HL-60 (cell line): Measurements from ENCODE around the gene ATMIN.

Source experiments
- DNase-seq, 2 experiments: peaks; one replicate each; pipeline ENCODE4 v3.0.0-alpha.2; 2010 to 2020; ENCODE audit warnings: low read depth in 1 of 2, low spot score in 1 of 2
- H3K27ac ChIP-seq: fragments of 250-450 bp; sonication (Bioruptor Pico); replicated peaks from 2 replicates; pipeline ENCODE4 v1.5.1; 2020; ENCODE audit warnings: mild to moderate bottlenecking, moderate library complexity
- H3K27me3 ChIP-seq: fragments of 250-450 bp; sonication (Bioruptor Pico); 2 replicates; pipeline ENCODE4 v1.5.1; 2021; ENCODE audit warnings: mild to moderate bottlenecking, moderate library complexity; ENCODE audit not compliant: insufficient read depth, poor library complexity, severe bottlenecking
- H3K4me3 ChIP-seq: replicated peaks from 2 replicates; pipeline ENCODE4 v1.5.1; 2011; ENCODE audit warnings: mild to moderate bottlenecking, control low read depth, low read length; ENCODE audit not compliant: insufficient read depth
- CTCF ChIP-seq: IDR thresholded peaks from one replicate; pipeline ENCODE4 v1.5.1; 2011; ENCODE audit warnings: low read length, control low read depth, inconsistent platforms; ENCODE audit not compliant: insufficient read depth
- GABPA ChIP-seq: IDR thresholded peaks from 2 replicates; pipeline ENCODE4 v1.6.1; 2012; ENCODE audit warnings: low read depth
- POLR2AphosphoS5 ChIP-seq: IDR thresholded peaks from 2 replicates; pipeline ENCODE4 v1.6.1; 2012; ENCODE audit warnings: low read depth
- SPI1 ChIP-seq: IDR thresholded peaks from 2 replicates; pipeline ENCODE4 v1.6.1; 2012; ENCODE audit warnings: low read depth, mild to moderate bottlenecking, borderline replicate concordance
- TF ChIP-seq, protein P1 (sequence below): IDR thresholded peaks from 2 replicates; pipeline ENCODE4 v1.6.1; 2012; ENCODE audit warnings: low read depth; ENCODE audit not compliant: insufficient replicate concordance

The ATMIN gene

DNA sequence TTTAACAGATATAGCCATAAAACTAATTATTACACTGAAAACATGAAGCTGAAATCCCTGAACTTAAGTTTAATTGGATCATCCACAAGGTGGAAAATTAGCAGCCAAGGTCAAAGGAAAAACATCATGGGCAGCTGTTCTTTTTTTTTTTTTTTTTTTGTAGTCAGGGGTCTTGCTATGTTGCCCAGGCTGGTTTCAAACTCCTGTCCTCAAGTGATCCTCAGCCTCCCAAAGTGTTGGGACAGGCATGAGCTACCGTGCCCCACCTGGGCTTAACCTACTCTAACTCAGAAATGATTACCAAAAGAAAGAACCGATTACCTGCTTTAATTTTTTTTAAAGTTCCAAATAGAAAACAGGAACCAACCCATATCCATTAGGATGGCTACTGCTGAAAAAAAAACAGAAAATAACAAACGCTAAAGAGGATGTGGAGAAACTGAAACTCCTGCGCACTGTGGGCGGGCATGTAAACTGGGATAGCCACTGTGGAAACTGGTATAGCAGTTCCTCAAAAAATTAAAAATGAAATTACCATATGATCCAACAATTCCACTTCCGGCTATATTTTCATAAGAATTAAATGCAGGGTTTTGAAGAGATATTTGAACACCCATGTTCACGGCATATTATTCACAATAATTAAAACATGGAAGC lies 37.5 kb upstream of the ATMIN start:
- no peak overlapping the region for H3K27ac ChIP-seq
- no peaks in the 10 kb centered on the region for H3K27me3 ChIP-seq
- peak; percentile 62 for TF ChIP-seq SPI1
- no peak for TF ChIP-seq POLR2AphosphoS5
- peak in 1 of 2 experiments; percentile 9 for DNase-seq
- H3K4me3 ChIP-seq, result no peak overlapping the region

DNA sequence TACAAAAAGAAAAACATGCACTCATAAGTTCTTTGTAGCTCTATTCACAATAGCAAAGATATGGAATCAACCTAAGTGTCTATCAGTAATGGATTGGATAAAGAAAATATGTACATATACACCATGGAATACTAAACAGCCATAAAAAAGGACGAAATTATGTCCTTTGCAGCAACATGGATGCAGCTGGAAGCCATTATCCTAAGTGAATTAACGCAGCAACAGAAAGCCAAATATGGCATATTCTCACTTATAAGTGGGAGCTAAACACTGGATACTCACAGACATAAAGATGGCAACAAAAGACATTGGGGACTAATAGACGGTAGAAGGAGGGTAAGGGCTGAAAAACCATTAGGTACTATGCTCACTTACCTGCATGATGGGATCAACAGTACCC lies 34.8 kb upstream of the ATMIN start:
- Histone ChIP-seq H3K27ac (no peak overlapping the region), H3K27me3 (no peaks in the 10 kb centered on the region), H3K4me3 (no peak overlapping the region)
- TF ChIP-seq GABPA, result no peak
- TF ChIP-seq, protein P1, sequence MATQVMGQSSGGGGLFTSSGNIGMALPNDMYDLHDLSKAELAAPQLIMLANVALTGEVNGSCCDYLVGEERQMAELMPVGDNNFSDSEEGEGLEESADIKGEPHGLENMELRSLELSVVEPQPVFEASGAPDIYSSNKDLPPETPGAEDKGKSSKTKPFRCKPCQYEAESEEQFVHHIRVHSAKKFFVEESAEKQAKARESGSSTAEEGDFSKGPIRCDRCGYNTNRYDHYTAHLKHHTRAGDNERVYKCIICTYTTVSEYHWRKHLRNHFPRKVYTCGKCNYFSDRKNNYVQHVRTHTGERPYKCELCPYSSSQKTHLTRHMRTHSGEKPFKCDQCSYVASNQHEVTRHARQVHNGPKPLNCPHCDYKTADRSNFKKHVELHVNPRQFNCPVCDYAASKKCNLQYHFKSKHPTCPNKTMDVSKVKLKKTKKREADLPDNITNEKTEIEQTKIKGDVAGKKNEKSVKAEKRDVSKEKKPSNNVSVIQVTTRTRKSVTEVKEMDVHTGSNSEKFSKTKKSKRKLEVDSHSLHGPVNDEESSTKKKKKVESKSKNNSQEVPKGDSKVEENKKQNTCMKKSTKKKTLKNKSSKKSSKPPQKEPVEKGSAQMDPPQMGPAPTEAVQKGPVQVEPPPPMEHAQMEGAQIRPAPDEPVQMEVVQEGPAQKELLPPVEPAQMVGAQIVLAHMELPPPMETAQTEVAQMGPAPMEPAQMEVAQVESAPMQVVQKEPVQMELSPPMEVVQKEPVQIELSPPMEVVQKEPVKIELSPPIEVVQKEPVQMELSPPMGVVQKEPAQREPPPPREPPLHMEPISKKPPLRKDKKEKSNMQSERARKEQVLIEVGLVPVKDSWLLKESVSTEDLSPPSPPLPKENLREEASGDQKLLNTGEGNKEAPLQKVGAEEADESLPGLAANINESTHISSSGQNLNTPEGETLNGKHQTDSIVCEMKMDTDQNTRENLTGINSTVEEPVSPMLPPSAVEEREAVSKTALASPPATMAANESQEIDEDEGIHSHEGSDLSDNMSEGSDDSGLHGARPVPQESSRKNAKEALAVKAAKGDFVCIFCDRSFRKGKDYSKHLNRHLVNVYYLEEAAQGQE, result no peak
- TF ChIP-seq POLR2AphosphoS5, result no peak
- no peak for TF ChIP-seq SPI1
- TF ChIP-seq CTCF, result no peak
- DNase-seq, result no peak

GRCh38 chr16:81001330-81001729 lies 34.3 kb upstream of the ATMIN start:
- Histone ChIP-seq H3K27me3 (no peaks in the 10 kb centered on the region), H3K27ac (no peak overlapping the region), H3K4me3 (no peak overlapping the region)
- TF ChIP-seq GABPA (no peak), CTCF (no peak), POLR2AphosphoS5 (no peak), SPI1 (no peak)
- TF ChIP-seq, protein P1, result no peak
- DNase-seq, result no peak

GRCh38 chr16:81003064-81003463 lies 32.6 kb upstream of the ATMIN start:
- no peak overlapping the region for H3K4me3 ChIP-seq
- no peak overlapping the region for H3K27ac ChIP-seq
- no peak for DNase-seq
- H3K27me3 ChIP-seq, result no peaks in the 10 kb centered on the region
- TF ChIP-seq CTCF (no peak), POLR2AphosphoS5 (no peak), GABPA (no peak), SPI1 (no peak)
- TF ChIP-seq, protein P1, result no peak
